Testis (tissue), 3 donors: ENCODE measurements around the gene ZDBF2. TPM values are rescaled to one million over a fixed set of nuclear protein-coding genes. Genes with fewer than 3 reads are reported as not detected.

Experiments used
- DNase-seq: peaks from one replicate; pipeline ENCODE4 v3.0.0-alpha.2; 2019
- H3K27ac ChIP-seq, 2 donors: fragments of 200-600 bp; sonication (generic); one replicate each; pipeline ENCODE4 v1.5.1; 2019
- H3K27me3 ChIP-seq: fragments of 200-600 bp; sonication (generic); one replicate; pipeline ENCODE4 v1.5.1; 2019
- H3K36me3 ChIP-seq: fragments of 200-600 bp; sonication (generic); one replicate; pipeline ENCODE4 v1.5.1; 2017; ENCODE audit warnings: low read depth; ENCODE audit errors: missing control alignments
- H3K4me1 ChIP-seq: fragments of 200-600 bp; sonication (generic); one replicate; pipeline ENCODE4 v1.5.1; 2019
- H3K4me3 ChIP-seq, 2 donors: fragments of 200-600 bp; sonication (generic); one replicate each; pipeline ENCODE4 v1.5.1; 2017 to 2019
- H3K9me3 ChIP-seq: fragments of 200-600 bp; sonication (generic); one replicate; pipeline ENCODE4 v1.5.1; 2017
- POLR2A ChIP-seq: fragments of 450-650 bp; IDR thresholded peaks from one replicate; pipeline ENCODE4 v1.6.1; 2017; ENCODE audit warnings: antibody characterized with exemption, mild to moderate bottlenecking, moderate library complexity
- WGBS, 2 donors: methylation state at CpG; one replicate each; pipeline ENCODE4 v1.1.5; 2018; 5-methylcytosine and 5-hydroxymethylcytosine counted together
- intact Hi-C: fragments of 100-400 bp; cut with DNase I; formaldehyde crosslinking; loops from one replicate; pipeline ENCODE4 v1.15.1; 2023; ENCODE audit warnings: low total_unique reads
- polyA plus RNA-seq: library from polyadenylated mRNA; stranded (reverse); fragments of 350-450 nt; fragmentation: Illumina TruSeq; extraction: RNeasy Lipid Tissue Mini Kit (QIAGEN cat#74804); gene quantifications from one replicate; pipeline ENCODE4 v1.2.3, GENCODE V29; 2014; ENCODE audit warnings: low read depth, low replicate concordance; ENCODE audit not compliant: insufficient read depth
- total RNA-seq, 2 donors: library from RNA; depleted of rRNA; stranded (reverse); fragments of >200 nt; gene quantifications; one replicate each; pipeline ENCODE4 v1.2.3, GENCODE V29; 2016
- TF ChIP-seq, protein P1 (sequence below), 3 experiments: fragments of 450-650 bp in 2 of 3; fragments of 200-600 bp in 1 of 3; sonication (generic) in 1 of 3; IDR thresholded peaks; one replicate each; pipeline ENCODE4 v1.5.1; 2016 to 2019; ENCODE audit warnings: antibody characterized with exemption in 3 of 3, mild to moderate bottlenecking in 2 of 3, moderate library complexity in 1 of 3

ZDBF2 gene
- total and polyA plus RNA-seq, 3 donors from 2014 or later: 6.5 to 18.1 (median 17.7) TPM

DNA sequence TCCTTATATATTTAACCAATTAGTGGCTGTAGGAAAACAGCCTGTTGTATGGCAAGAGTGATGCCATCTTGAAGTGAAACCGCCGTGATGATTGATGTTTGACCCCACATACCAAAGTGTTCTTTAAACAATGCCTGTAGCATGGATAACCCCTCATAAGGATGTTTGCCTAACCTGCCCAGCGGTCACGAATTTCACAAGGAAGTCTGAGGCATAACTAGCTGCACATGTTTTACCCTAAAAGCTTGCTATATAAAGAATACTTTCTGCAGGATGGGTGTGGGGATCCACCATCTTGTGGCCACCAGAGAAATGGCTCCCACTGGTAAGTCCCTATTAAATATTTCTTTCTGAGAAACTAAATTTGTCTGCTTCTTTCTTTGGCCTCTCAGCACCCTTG lies 68.7 kb downstream of the ZDBF2 start:
- Histone ChIP-seq H3K27ac (no peak overlapping the region), H3K9me3 (no peaks in the 10 kb centered on the region), H3K27me3 (no peaks in the 10 kb centered on the region), H3K4me1 (no peaks in the 10 kb centered on the region), H3K36me3 (no peaks in the 10 kb centered on the region), H3K4me3 (no peak overlapping the region)
- no peak for DNase-seq
- intact Hi-C loops: no loop called here
- TF ChIP-seq POLR2A: no peak
- TF ChIP-seq, protein P1, sequence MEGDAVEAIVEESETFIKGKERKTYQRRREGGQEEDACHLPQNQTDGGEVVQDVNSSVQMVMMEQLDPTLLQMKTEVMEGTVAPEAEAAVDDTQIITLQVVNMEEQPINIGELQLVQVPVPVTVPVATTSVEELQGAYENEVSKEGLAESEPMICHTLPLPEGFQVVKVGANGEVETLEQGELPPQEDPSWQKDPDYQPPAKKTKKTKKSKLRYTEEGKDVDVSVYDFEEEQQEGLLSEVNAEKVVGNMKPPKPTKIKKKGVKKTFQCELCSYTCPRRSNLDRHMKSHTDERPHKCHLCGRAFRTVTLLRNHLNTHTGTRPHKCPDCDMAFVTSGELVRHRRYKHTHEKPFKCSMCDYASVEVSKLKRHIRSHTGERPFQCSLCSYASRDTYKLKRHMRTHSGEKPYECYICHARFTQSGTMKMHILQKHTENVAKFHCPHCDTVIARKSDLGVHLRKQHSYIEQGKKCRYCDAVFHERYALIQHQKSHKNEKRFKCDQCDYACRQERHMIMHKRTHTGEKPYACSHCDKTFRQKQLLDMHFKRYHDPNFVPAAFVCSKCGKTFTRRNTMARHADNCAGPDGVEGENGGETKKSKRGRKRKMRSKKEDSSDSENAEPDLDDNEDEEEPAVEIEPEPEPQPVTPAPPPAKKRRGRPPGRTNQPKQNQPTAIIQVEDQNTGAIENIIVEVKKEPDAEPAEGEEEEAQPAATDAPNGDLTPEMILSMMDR (IDR thresholded peaks at IDR 0.05): no peak
- 72 to 73% methylated on average over 4 of the region's 4 CpGs for WGBS, 2 donors

DNA sequence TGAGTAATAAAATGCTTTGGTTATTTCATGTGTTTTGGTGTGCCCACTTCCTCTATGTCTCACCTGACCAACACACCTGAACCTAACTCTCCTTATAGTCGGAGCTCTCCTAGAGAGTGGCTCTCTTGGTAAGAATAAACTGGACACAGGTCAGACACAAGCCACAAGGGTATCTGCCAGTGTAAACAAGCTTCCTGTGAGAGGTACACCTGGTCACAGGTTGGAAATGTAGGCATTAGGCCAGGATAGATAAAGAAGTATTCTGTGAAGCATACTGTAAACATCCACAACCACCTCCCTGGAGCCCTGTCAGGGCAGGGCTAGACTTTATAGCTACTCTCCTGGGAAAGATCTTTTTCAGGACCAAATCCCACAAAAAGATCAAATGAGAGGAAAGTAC lies 69.4 kb downstream of the ZDBF2 start:
- DNase-seq: no peak
- 83 to 97% methylated on average over 1 of the region's 1 CpG for WGBS, 2 donors
- Histone ChIP-seq H3K4me1 (no peaks in the 10 kb centered on the region), H3K36me3 (no peaks in the 10 kb centered on the region), H3K4me3 (no peak overlapping the region), H3K9me3 (no peaks in the 10 kb centered on the region), H3K27me3 (no peaks in the 10 kb centered on the region), H3K27ac (no peak overlapping the region)
- TF ChIP-seq POLR2A: no peak
- TF ChIP-seq, protein P1 (IDR thresholded peaks at IDR 0.05): no peak
- intact Hi-C loops: no loop called here

DNA sequence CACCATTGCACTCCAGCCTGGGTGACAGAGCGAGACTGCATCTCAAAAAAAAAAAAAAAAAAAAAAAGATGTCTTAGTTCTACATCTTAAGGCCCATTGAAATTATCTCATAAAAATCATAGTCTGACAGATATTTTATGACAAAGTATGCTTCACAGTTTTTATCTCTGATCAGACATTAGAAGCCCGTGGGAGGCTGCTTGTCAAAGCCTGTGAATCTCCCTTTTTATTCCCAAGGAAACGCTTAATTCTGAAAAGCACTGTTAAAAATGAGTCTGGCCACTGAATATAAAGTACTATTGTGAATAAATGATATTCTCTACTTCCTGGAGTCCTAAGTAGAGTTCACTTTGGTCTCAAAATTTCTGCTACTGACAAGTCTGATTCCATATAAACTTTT lies 71.1 kb downstream of the ZDBF2 start:
- WGBS, 2 donors: 65 to 73% methylated on average over 3 of the region's 3 CpGs
- intact Hi-C loops: no loop called here
- TF ChIP-seq, protein P1 (IDR thresholded peaks at IDR 0.05): no peak
- TF ChIP-seq POLR2A: no peak

DNA sequence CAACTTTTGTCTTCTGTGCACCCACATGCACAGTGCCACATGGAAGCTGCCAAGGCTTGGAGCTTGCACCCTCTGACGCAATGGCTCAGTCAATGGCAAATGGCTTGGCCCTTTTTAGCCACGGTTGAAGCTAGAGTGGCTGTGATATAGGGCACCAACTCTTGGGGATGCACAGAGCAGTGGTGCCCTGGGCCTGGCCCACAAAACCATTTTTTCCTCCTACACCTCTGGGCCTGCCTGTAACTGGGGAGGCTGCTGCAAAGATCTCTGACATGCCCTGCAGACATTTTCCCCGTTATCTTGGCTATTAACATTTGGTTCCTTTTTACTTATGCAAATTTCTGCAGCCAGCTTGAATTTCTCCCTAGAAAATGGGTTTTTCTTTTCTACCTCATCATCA lies 74.9 kb downstream of the ZDBF2 start:
- WGBS, 2 donors: 80 to 86% methylated on average over 3 of the region's 3 CpGs
- TF ChIP-seq POLR2A: no peak
- TF ChIP-seq, protein P1 (IDR thresholded peaks at IDR 0.05): no peak
- no peak overlapping the region for H3K4me3 ChIP-seq
- H3K27me3 ChIP-seq: no peaks in the 10 kb centered on the region
- no peak overlapping the region for H3K27ac ChIP-seq
- DNase-seq: no peak
- H3K4me1 ChIP-seq: no peaks in the 10 kb centered on the region
- no peaks in the 10 kb centered on the region for H3K9me3 ChIP-seq
- H3K36me3 ChIP-seq: no peaks in the 10 kb centered on the region
- intact Hi-C loops: no loop called here

More for the DNA sequence above, 71.1 kb downstream of the ZDBF2 start:
- Histone ChIP-seq H3K27me3 (no peaks in the 10 kb centered on the region), H3K4me1 (no peaks in the 10 kb centered on the region), H3K27ac (no peak overlapping the region), H3K36me3 (no peaks in the 10 kb centered on the region), H3K4me3 (no peak overlapping the region), H3K9me3 (no peaks in the 10 kb centered on the region)
- DNase-seq: no peak

DNA sequence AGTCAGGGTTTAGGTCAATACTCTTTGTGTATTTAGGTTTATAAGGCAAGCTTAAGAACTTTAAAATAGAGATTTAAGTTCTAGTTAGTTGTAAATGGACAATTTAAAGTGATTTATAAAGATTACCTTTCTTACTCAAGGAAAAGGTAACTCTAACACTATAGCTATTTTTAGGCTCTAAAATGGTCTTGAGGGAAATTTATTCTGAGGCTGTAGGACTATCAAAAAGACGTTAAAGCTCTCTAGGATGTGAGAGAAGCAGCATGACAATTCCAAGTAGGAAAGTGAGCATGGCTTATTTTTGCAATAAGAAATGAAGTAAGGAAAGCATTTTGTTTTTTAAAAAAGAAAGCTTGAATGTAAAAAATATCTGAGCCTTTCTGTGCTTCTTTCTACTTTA lies 78.1 kb downstream of the ZDBF2 start:
- no peaks in the 10 kb centered on the region for H3K9me3 ChIP-seq
- intact Hi-C loops: no loop called here
- TF ChIP-seq, protein P1 (IDR thresholded peaks at IDR 0.05): no peak
- TF ChIP-seq POLR2A: no peak
- no peaks in the 10 kb centered on the region for H3K4me1 ChIP-seq
- H3K27me3 ChIP-seq: no peaks in the 10 kb centered on the region
- H3K4me3 ChIP-seq: no peak overlapping the region
- H3K36me3 ChIP-seq: no peaks in the 10 kb centered on the region
- no peak overlapping the region for H3K27ac ChIP-seq
- 62 to 64% methylated on average over 1 of the region's 1 CpG for WGBS, 2 donors
- DNase-seq: no peak
